Tibial artery (tissue), 4 donors: Measurements from ENCODE around the gene ZNF654.
"Not testable (repeated sequence)": the region's sequence is repeated elsewhere in the genome, so short reads cannot be mapped to it uniquely, and the experiment has no call there.

Experiments used
- DNase-seq, 2 donors: peaks; one replicate each; pipeline ENCODE4 v3.0.0-alpha.2; 2019
- H3K27ac ChIP-seq, 2 donors: fragments of 200-600 bp; sonication (generic) in 1 of 2; 1 replicate in 1 of 2; 2 replicates in 1 of 2; pipeline ENCODE4 v1.5.1; 2018 to 2019; ENCODE audit warnings: mild to moderate bottlenecking in 1 of 2
- H3K27me3 ChIP-seq, 2 donors: fragments of 200-600 bp; sonication (generic) in 1 of 2; one replicate each; pipeline versions ENCODE4 v1.5.1 to v1.6.0; 2016 to 2019
- H3K36me3 ChIP-seq, 3 donors: fragments of 200-600 bp; sonication (generic) in 2 of 3; one replicate each; pipeline ENCODE4 v1.5.1; 2016 to 2019; ENCODE audit warnings: mild to moderate bottlenecking in 2 of 3
- H3K4me1 ChIP-seq, 4 donors: fragments of 200-600 bp; sonication (generic) in 2 of 4; 1 replicate in 3 of 4; 2 replicates in 1 of 4; pipeline ENCODE4 v1.5.1; 2016 to 2019
- H3K4me3 ChIP-seq, 2 donors: fragments of 200-600 bp; sonication (generic) in 1 of 2; 1 replicate in 1 of 2; 2 replicates in 1 of 2; pipeline ENCODE4 v1.5.1; 2018 to 2019; ENCODE audit warnings: mild to moderate bottlenecking in 2 of 2
- H3K9me3 ChIP-seq, 3 donors: fragments of 200-600 bp; sonication (generic) in 1 of 3; one replicate each; pipeline ENCODE4 v1.5.1; 2016 to 2019
- CTCF ChIP-seq, 2 experiments: fragments of 200-600 bp in 1 of 2; fragments of 450-650 bp in 1 of 2; IDR thresholded peaks; one replicate each; pipeline ENCODE4 v1.5.1; 2017 to 2019; ENCODE audit warnings: antibody characterized with exemption in 2 of 2, mild to moderate bottlenecking in 1 of 2, moderate library complexity in 1 of 2
- intact Hi-C: fragments of 100-400 bp; cut with DNase I; formaldehyde crosslinking; loops from one replicate; pipeline ENCODE4 v1.15.0; 2023; ENCODE audit warnings: low total_unique reads

Gene ZNF654

GRCh38 chr3:88112289-88112688 lies 53.2 kb downstream of the ZNF654 start:
- H3K4me1 ChIP-seq = peaks cover 0 to 16% (median 2%) of the 10 kb centered on the region in 4 donors
- intact Hi-C loops = no loop called here
- H3K4me3 ChIP-seq = no peak overlapping the region
- no peak for TF ChIP-seq CTCF (IDR thresholded peaks at IDR 0.05)
- DNase-seq = no peak
- no peak overlapping the region for H3K27ac ChIP-seq
- no peaks in the 10 kb centered on the region for H3K27me3 ChIP-seq
- peaks cover 0 to 15% (median 0%) of the 10 kb centered on the region in 3 donors for H3K36me3 ChIP-seq
- H3K9me3 ChIP-seq = no peaks in the 10 kb centered on the region

GRCh38 chr3:88113311-88114162 lies 54.5 kb downstream of the ZNF654 start:
- peak in 1 of 2 donors; percentile 62 for DNase-seq
- Histone ChIP-seq H3K9me3 (no peaks in the 10 kb centered on the region), H3K4me1 (peaks cover 0 to 16% (median 2%) of the 10 kb centered on the region in 4 donors), H3K36me3 (peaks cover 0 to 15% (median 7%) of the 10 kb centered on the region in 3 donors), H3K27ac (no peak overlapping the region), H3K27me3 (no peaks in the 10 kb centered on the region), H3K4me3 (no peak overlapping the region)
- intact Hi-C loops = no loop called here
- peak; percentile 59 to 65 for TF ChIP-seq CTCF (IDR thresholded peaks at IDR 0.05)

- peaks cover 0 to 14% (median 2%) of the 10 kb centered on the region in 4 donors for H3K4me1 ChIP-seq
- H3K27ac ChIP-seq = no peak overlapping the region
- no peaks in the 10 kb centered on the region for H3K27me3 ChIP-seq
- peaks cover 0 to 15% (median 8%) of the 10 kb centered on the region in 3 donors for H3K36me3 ChIP-seq
- DNase-seq = no peak
- no peak for TF ChIP-seq CTCF (IDR thresholded peaks at IDR 0.05)
- H3K4me3 ChIP-seq = no peak overlapping the region
- intact Hi-C loops = no loop called here
- H3K9me3 ChIP-seq = no peaks in the 10 kb centered on the region
Measured at GRCh38 chr3:88114878-88115549, 56.0 kb downstream of the ZNF654 start.

- no peak for TF ChIP-seq CTCF (IDR thresholded peaks at IDR 0.05)
- H3K9me3 ChIP-seq = no peaks in the 10 kb centered on the region
- no peaks in the 10 kb centered on the region for H3K27me3 ChIP-seq
- intact Hi-C loops = no loop called here
- H3K4me1 ChIP-seq = peaks cover 0 to 6% (median 2%) of the 10 kb centered on the region in 4 donors
- no peak overlapping the region for H3K27ac ChIP-seq
- peaks cover 0 to 15% (median 8%) of the 10 kb centered on the region in 3 donors for H3K36me3 ChIP-seq
- DNase-seq = no peak
- H3K4me3 ChIP-seq = no peak overlapping the region
Measured at GRCh38 chr3:88117683-88118082, 58.6 kb downstream of the ZNF654 start.

- H3K27me3 ChIP-seq, DNase-seq, H3K4me1 ChIP-seq, H3K27ac ChIP-seq, H3K4me3 ChIP-seq, H3K9me3 ChIP-seq, intact Hi-C loops: not testable (repeated sequence)
- H3K36me3 ChIP-seq = peaks cover 0 to 15% (median 8%) of the 10 kb centered on the region in 3 donors
Measured at GRCh38 chr3:88118603-88119002, 59.5 kb downstream of the ZNF654 start.

GRCh38 chr3:88123526-88123925 lies 64.5 kb downstream of the ZNF654 start:
- no peaks in the 10 kb centered on the region for H3K4me1 ChIP-seq
- TF ChIP-seq CTCF (IDR thresholded peaks at IDR 0.05) = no peak
- intact Hi-C loops = no loop called here
- peaks cover 0 to 1% (median 0%) of the 10 kb centered on the region in 3 donors for H3K36me3 ChIP-seq
- no peak overlapping the region for H3K4me3 ChIP-seq
- no peak overlapping the region for H3K27ac ChIP-seq
- DNase-seq = no peak
- no peaks in the 10 kb centered on the region for H3K27me3 ChIP-seq
- no peaks in the 10 kb centered on the region for H3K9me3 ChIP-seq
